CD4-positive, CD25-positive, alpha-beta regulatory T cell (primary cell): ENCODE measurements around the gene IWS1. TPM values are rescaled to one million over a fixed set of nuclear protein-coding genes. Genes with fewer than 3 reads are reported as not detected.
"Not testable (repeated sequence)": the region's sequence is repeated elsewhere in the genome, so short reads cannot be mapped to it uniquely, and the experiment has no call there.

Experiments used
- ATAC-seq, 2 donors: fragments of 150-1000 bp; cut with Tn5 transposase; one replicate each; pipeline ENCODE4 v1.10.0; 2021; ENCODE audit warnings: low read depth in 2 of 2, moderate number of reproducible peaks in 2 of 2, moderate library complexity in 1 of 2
- DNase-seq, 3 donors: peaks; one replicate each; pipeline versions ENCODE4 v3.0.0 to v3.0.0-alpha.2; 2012 to 2022; ENCODE audit warnings: mixed read lengths in 1 of 3
- H3K27ac ChIP-seq: one replicate; pipeline ENCODE4 v1.7.0; 2013; ENCODE audit warnings: mild to moderate bottlenecking, low read length; ENCODE audit not compliant: insufficient read depth, poor library complexity, severe bottlenecking
- H3K27me3 ChIP-seq: one replicate; pipeline ENCODE4 v1.7.0; 2013; ENCODE audit warnings: low read length; ENCODE audit not compliant: control insufficient read depth, insufficient read depth
- H3K36me3 ChIP-seq: one replicate; pipeline ENCODE4 v1.7.0; 2013; ENCODE audit warnings: mild to moderate bottlenecking, low read length, moderate library complexity; ENCODE audit not compliant: control insufficient read depth, insufficient read depth
- H3K4me1 ChIP-seq: 2 replicates; pipeline ENCODE4 v1.7.0; 2013; ENCODE audit warnings: mild to moderate bottlenecking, low read length; ENCODE audit not compliant: insufficient read depth, control insufficient read depth, poor library complexity, severe bottlenecking
- H3K4me3 ChIP-seq: one replicate; pipeline ENCODE4 v1.7.0; 2013; ENCODE audit warnings: low read depth, mild to moderate bottlenecking, low read length, moderate library complexity
- H3K9me3 ChIP-seq, 2 experiments: 1 replicate in 1 of 2; 2 replicates in 1 of 2; pipeline ENCODE4 v1.7.0; 2013; ENCODE audit warnings: low read length in 2 of 2, mild to moderate bottlenecking in 1 of 2, moderate library complexity in 1 of 2; ENCODE audit not compliant: control insufficient read depth in 2 of 2
- H3K27ac Mint-ChIP-seq, 3 donors: one replicate each; pipeline ENCODE4 v1.8.0; 2020 to 2022; ENCODE audit warnings: mild to moderate bottlenecking in 3 of 3, mixed read lengths in 3 of 3, moderate library complexity in 2 of 3
- H3K27me3 Mint-ChIP-seq: one replicate; pipeline ENCODE4 v1.8.0; 2022; ENCODE audit warnings: mild to moderate bottlenecking, mixed read lengths
- H3K36me3 Mint-ChIP-seq: one replicate; pipeline ENCODE4 v1.8.0; 2020; ENCODE audit warnings: mixed read lengths
- H3K4me1 Mint-ChIP-seq, 4 donors: one replicate each; pipeline ENCODE4 v1.8.0; 2020 to 2022; ENCODE audit warnings: mixed read lengths in 4 of 4, mild to moderate bottlenecking in 1 of 4
- H3K4me3 Mint-ChIP-seq, 4 donors: one replicate each; pipeline ENCODE4 v1.8.0; 2020 to 2022; ENCODE audit warnings: mild to moderate bottlenecking in 4 of 4, mixed read lengths in 4 of 4, moderate library complexity in 3 of 4
- H3K9me3 Mint-ChIP-seq, 7 donors: one replicate each; pipeline ENCODE4 v1.8.0; 2020 to 2022; ENCODE audit warnings: mixed read lengths in 7 of 7, mild to moderate bottlenecking in 3 of 7, moderate library complexity in 2 of 7
- polyA plus RNA-seq, 4 donors: library from polyadenylated mRNA; unstranded; fragments of 300-500 nt; fragmentation: Illumina TruSeq; gene quantifications; one replicate each; pipeline ENCODE4 v1.2.3, GENCODE V29; 2021
- total RNA-seq: library from RNA; stranded (reverse); gene quantifications from one replicate; pipeline ENCODE4 v1.2.3, GENCODE V29; 2022

The IWS1 gene
- total and polyA plus RNA-seq, 5 donors from 2014 or later = 15.4 to 39.6 (median 20.3) TPM

DNA sequence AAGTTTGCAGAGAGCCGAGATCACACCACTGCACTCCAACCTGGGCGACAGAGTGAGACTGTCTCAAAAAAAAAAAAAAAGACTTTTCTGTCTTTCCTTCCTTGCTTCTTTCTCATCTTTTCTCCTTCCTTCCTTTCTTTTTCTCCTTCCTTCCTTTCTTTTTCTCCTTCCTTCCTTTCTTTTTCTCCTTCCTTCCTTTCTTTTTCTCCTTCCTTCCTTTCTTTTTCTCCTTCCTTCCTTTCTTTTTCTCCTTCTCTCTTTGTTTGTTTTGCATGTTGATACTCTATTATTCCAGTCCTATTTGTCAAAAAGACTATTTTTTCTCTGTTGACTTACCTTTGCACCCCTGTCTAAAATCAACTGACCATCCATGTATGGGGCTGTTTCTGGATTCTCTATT lies 46.1 kb upstream of the IWS1 start:
- H3K4me1 ChIP-seq, H3K9me3 ChIP-seq, H3K27me3 ChIP-seq, H3K36me3 Mint-ChIP-seq, H3K9me3 Mint-ChIP-seq, H3K4me3 ChIP-seq, DNase-seq, ATAC-seq, H3K27me3 Mint-ChIP-seq, H3K27ac Mint-ChIP-seq, H3K36me3 ChIP-seq, H3K27ac ChIP-seq, H3K4me3 Mint-ChIP-seq: not testable (repeated sequence)
- peaks cover 0 to 16% (median 6%) of the 10 kb centered on the region in 4 donors for H3K4me1 Mint-ChIP-seq

DNA sequence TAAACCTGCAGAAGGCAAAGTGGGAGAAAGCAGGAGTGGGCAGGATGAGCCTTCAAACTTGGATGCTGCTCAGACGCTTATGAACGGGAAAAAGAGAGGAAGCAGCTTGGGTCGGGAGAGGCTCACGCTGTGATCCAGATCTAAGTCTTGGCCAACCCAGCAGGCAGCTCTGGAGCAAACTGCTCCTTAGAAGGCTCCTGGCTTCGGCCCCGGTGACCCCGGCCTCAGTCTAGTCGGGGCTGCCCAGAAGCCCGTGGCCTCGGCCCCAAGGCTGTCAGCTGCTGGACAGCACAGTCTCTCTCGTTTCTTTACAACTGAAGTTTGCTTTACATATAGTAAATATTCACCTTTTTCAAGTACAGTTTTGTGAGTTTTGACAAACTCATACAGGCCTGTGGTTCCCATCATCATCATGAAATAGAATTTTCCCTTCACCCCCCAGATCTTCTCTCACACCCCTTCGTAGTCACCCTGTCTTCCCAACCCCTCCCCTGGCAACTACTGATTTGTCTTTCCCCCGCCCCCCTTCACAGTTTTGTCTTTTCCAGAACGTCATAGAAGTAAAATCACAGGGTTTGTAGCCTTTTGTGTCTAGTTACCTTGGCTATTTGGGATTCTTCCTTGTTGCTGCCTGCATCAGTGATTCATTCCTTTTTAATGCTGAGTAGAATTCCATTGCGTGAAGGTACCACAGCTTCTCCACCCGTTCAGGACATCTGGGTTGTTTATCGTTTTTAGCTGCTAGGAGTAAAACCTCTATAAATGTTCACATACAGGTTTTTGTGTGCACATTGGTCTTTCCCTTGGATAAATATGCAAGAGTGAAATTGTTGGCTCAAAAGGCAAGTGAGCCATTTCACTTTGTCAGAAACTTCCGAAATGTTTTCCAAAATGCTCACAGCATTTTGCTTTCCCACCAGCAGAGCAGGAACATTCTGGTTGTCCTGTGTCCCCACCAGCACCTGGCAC lies 44.3 kb upstream of the IWS1 start:
- H3K27me3 Mint-ChIP-seq = peaks cover 10% of the 10 kb centered on the region
- H3K4me1 Mint-ChIP-seq = peaks cover 0 to 6% (median 6%) of the 10 kb centered on the region in 4 donors
- Histone ChIP-seq H3K4me3 (no peak overlapping the region), H3K27me3 (no peaks in the 10 kb centered on the region), H3K36me3 (no peaks in the 10 kb centered on the region), H3K4me1 (no peaks in the 10 kb centered on the region), H3K9me3 (no peaks in the 10 kb centered on the region), H3K27ac (no peak overlapping the region)
- no peak for ATAC-seq
- no peaks in the 10 kb centered on the region for H3K36me3 Mint-ChIP-seq
- no peak overlapping the region for H3K4me3 Mint-ChIP-seq
- no peak for DNase-seq
- H3K27ac Mint-ChIP-seq = no peak overlapping the region
- H3K9me3 Mint-ChIP-seq = no peaks in the 10 kb centered on the region

DNA sequence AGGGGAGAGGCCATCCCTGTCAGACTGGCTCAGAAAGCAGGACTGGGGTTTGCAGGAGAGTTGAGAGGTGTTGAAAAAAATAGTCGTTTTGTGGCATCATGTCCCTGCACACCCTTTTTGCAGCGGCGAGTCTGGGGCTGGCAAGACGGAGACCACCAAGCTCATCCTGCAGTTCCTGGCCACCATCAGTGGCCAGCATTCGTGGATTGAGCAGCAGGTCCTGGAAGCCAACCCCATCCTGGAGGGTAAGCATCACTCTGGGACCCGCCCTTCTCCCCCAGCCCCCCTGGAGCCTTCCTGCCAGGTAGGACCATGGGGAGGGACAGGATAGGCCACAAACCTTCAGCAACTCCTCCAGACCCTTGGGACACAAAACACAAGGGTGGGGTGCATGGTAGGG lies 43.4 kb upstream of the IWS1 start:
- no peaks in the 10 kb centered on the region for H3K36me3 Mint-ChIP-seq
- H3K27ac ChIP-seq = no peak overlapping the region
- DNase-seq (no peak), ATAC-seq (no peak)
- H3K9me3 ChIP-seq = no peaks in the 10 kb centered on the region
- H3K27me3 ChIP-seq = no peaks in the 10 kb centered on the region
- H3K27me3 Mint-ChIP-seq = peaks cover 5% of the 10 kb centered on the region
- no peak overlapping the region for H3K4me3 Mint-ChIP-seq
- no peak overlapping the region for H3K27ac Mint-ChIP-seq
- no peaks in the 10 kb centered on the region for H3K4me1 ChIP-seq
- H3K4me1 Mint-ChIP-seq = no peaks in the 10 kb centered on the region
- no peaks in the 10 kb centered on the region for H3K9me3 Mint-ChIP-seq
- no peak overlapping the region for H3K4me3 ChIP-seq
- H3K36me3 ChIP-seq = no peaks in the 10 kb centered on the region

GRCh38 chr2:127568128-127568527 lies 41.8 kb upstream of the IWS1 start:
- no peak overlapping the region for H3K27ac Mint-ChIP-seq

GRCh38 chr2:127567351-127567854 lies 41.1 kb upstream of the IWS1 start:
- no peak overlapping the region for H3K4me3 ChIP-seq
- no peaks in the 10 kb centered on the region for H3K9me3 ChIP-seq
- no peak overlapping the region for H3K27ac ChIP-seq
- DNase-seq (no peak), ATAC-seq (no peak)
- Mint-ChIP-seq H3K4me3 (no peak overlapping the region), H3K27ac (no peak overlapping the region), H3K27me3 (peaks cover 19% of the 10 kb centered on the region), H3K4me1 (peaks cover 0 to 7% (median 2%) of the 10 kb centered on the region in 4 donors), H3K9me3 (peaks cover 0 to 2% (median 0%) of the 10 kb centered on the region in 7 donors), H3K36me3 (no peaks in the 10 kb centered on the region)
- no peaks in the 10 kb centered on the region for H3K4me1 ChIP-seq
- no peaks in the 10 kb centered on the region for H3K36me3 ChIP-seq
- H3K27me3 ChIP-seq = no peaks in the 10 kb centered on the region

More at GRCh38 chr2:127568128-127568527, 41.8 kb upstream of the IWS1 start:
- H3K4me3 Mint-ChIP-seq = no peak overlapping the region
- peaks cover 14% of the 10 kb centered on the region for H3K27me3 Mint-ChIP-seq
- H3K27ac ChIP-seq = no peak overlapping the region
- no peak overlapping the region for H3K4me3 ChIP-seq
- DNase-seq (no peak), ATAC-seq (no peak)
- H3K27me3 ChIP-seq = no peaks in the 10 kb centered on the region
- no peaks in the 10 kb centered on the region for H3K36me3 ChIP-seq
- peaks cover 0 to 7% (median 2%) of the 10 kb centered on the region in 4 donors for H3K4me1 Mint-ChIP-seq
- no peaks in the 10 kb centered on the region for H3K4me1 ChIP-seq
- H3K9me3 Mint-ChIP-seq = no peaks in the 10 kb centered on the region
- H3K9me3 ChIP-seq = no peaks in the 10 kb centered on the region
- H3K36me3 Mint-ChIP-seq = no peaks in the 10 kb centered on the region

DNA sequence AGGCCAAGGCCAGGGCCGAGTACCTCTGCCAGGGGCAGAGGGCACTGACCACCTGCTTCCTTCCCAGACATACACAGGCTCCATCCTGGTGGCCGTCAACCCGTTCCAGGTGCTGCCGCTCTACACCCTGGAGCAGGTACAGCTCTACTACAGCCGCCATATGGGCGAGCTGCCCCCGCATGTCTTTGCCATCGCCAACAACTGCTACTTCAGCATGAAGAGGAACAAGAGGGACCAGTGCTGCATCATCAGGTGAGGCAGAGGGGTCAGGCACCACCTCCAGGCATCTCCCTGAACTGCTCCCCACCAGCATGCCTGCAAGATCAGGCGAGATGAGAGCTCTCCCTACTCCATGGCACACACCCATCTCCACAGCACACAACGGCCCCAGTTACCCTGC lies 40.3 kb upstream of the IWS1 start:
- Mint-ChIP-seq H3K27me3 (peaks cover 14% of the 10 kb centered on the region), H3K4me3 (no peak overlapping the region), H3K9me3 (peaks cover 0 to 2% (median 0%) of the 10 kb centered on the region in 7 donors), H3K27ac (no peak overlapping the region), H3K36me3 (no peaks in the 10 kb centered on the region), H3K4me1 (peaks cover 0 to 7% (median 2%) of the 10 kb centered on the region in 4 donors)
- Histone ChIP-seq H3K4me1 (no peaks in the 10 kb centered on the region), H3K27me3 (no peaks in the 10 kb centered on the region), H3K9me3 (no peaks in the 10 kb centered on the region), H3K36me3 (no peaks in the 10 kb centered on the region), H3K27ac (no peak overlapping the region), H3K4me3 (no peak overlapping the region)
- DNase-seq (no peak), ATAC-seq (no peak)

GRCh38 chr2:127566139-127566417 lies 39.8 kb upstream of the IWS1 start:
- peaks cover 0 to 2% (median 0%) of the 10 kb centered on the region in 7 donors for H3K9me3 Mint-ChIP-seq
- Histone ChIP-seq H3K9me3 (no peaks in the 10 kb centered on the region), H3K4me3 (no peak overlapping the region), H3K36me3 (no peaks in the 10 kb centered on the region), H3K27me3 (no peaks in the 10 kb centered on the region), H3K27ac (no peak overlapping the region), H3K4me1 (no peaks in the 10 kb centered on the region)
- no peaks in the 10 kb centered on the region for H3K36me3 Mint-ChIP-seq
- ATAC-seq (no peak), DNase-seq (no peak)
- H3K4me1 Mint-ChIP-seq = peaks cover 0 to 7% (median 2%) of the 10 kb centered on the region in 4 donors
- no peak overlapping the region for H3K27ac Mint-ChIP-seq
- H3K4me3 Mint-ChIP-seq = no peak overlapping the region
- H3K27me3 Mint-ChIP-seq = peaks cover 17% of the 10 kb centered on the region
